OCI-LY1 (cell line): ENCODE measurements around the gene SORT1.

Source experiments
- EZH2 ChIP-seq: fragments of 200-600 bp; sonication (generic), shearing (Covaris generic); IDR thresholded peaks from 2 replicates; pipeline ENCODE4 v1.8.0; 2017; ENCODE audit warnings: borderline replicate concordance, mixed run types, mild to moderate bottlenecking, antibody characterized with exemption, low read length, moderate library complexity, mixed read lengths
- TF ChIP-seq, protein P1 (sequence below): fragments of 200-600 bp; sonication (generic), shearing (Covaris generic); IDR thresholded peaks from 2 replicates; pipeline ENCODE4 v1.5.1; 2017; ENCODE audit warnings: mild to moderate bottlenecking, antibody characterized with exemption, low read length, moderate library complexity, mixed read lengths

DNA sequence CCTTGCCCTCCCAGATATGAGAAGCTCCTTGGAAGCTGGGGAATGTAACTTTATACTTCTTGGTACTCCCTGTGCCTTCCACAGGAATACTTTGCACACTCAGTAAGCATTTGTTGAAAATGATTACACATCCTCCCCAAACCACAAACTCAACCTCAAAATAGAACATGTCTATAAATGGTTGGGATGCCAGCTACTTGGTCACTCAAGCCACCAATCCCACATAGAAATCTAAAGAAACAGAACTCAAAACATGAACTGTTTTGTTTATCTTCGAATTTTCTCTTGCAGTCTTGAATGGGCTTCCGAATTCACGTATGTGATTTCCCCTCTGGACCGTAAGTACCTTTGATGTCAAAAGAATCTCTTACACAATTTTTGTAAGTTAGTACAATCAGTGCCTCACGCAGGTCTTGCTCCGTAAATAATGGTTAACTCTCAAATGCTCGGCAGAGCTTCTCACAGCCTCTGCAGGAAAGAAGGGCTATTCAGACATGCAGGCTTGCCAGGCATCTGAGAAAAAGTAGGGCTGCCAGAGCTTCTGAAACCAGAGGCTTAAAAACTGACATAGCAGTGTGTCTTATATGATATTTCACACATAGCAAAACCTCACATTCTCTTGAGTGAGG, 26.9 kb downstream of the SORT1 start:
- TF ChIP-seq, protein P1, sequence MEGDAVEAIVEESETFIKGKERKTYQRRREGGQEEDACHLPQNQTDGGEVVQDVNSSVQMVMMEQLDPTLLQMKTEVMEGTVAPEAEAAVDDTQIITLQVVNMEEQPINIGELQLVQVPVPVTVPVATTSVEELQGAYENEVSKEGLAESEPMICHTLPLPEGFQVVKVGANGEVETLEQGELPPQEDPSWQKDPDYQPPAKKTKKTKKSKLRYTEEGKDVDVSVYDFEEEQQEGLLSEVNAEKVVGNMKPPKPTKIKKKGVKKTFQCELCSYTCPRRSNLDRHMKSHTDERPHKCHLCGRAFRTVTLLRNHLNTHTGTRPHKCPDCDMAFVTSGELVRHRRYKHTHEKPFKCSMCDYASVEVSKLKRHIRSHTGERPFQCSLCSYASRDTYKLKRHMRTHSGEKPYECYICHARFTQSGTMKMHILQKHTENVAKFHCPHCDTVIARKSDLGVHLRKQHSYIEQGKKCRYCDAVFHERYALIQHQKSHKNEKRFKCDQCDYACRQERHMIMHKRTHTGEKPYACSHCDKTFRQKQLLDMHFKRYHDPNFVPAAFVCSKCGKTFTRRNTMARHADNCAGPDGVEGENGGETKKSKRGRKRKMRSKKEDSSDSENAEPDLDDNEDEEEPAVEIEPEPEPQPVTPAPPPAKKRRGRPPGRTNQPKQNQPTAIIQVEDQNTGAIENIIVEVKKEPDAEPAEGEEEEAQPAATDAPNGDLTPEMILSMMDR, result no peak
- TF ChIP-seq EZH2, result no peak
